ENCODE data around the gene BACH1. TPM values are rescaled to one million over a fixed set of nuclear protein-coding genes. Genes with fewer than 3 reads are reported as not detected.

Gene BACH1
- total RNA-seq, 1 donor from 2014 or later = 94.7 TPM

GRCh38 chr21:29308456-29308783 lies 9.7 kb downstream of the BACH1 start:
- no peak for ATAC-seq
- no peak for DNase-seq (ENCODE audit: low spot score)
- intact Hi-C loops (cut with DNase I) = no loop called here

GRCh38 chr21:29309703-29310102 lies 11.0 kb downstream of the BACH1 start:
- DNase-seq (ENCODE audit: low spot score) (no peak), ATAC-seq (no peak)
- intact Hi-C loops (cut with DNase I) = no loop called here

GRCh38 chr21:29311802-29312201 lies 13.1 kb downstream of the BACH1 start:
- intact Hi-C loops (cut with DNase I) = no loop called here
- ATAC-seq = no peak
- DNase-seq (ENCODE audit: low spot score) = no peak

GRCh38 chr21:29312981-29313380 lies 14.3 kb downstream of the BACH1 start:
- intact Hi-C loops (cut with DNase I) = no loop called here
- DNase-seq (ENCODE audit: low spot score) (no peak), ATAC-seq (no peak)

DNA sequence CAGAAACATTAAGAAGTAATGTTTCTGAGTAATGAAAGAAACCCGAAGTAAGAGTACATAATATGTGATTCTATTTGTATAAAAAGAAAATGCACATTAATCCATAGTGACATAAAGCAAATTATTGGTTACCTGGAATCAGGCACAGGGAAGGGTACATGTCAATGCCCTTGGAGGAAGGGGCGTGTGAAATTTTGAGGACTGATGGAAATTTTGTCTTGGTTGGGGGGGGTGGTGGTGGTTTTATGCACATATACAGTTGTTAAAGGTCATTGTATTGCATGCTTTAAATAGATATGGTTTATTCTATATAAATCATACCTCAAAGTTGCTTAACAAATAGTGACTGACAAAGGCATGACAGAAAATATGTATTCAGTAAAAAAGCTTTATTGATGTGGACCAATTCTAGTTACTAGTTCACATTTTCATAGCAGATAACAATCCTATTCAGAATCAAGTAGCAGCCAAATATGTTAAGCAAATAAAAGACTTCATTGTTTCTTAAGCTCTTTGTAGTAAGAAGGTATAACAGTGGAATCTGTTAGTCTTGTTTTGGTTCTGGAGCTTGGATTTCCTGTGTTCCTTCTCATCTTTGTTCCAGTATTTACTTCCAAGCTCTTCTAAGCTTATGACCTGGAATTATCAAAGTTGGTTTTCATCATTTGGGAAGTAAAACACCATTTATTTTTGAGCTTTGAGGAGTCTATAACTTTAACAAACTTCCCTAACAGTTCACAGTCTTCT lies 15.1 kb downstream of the BACH1 start:
- intact Hi-C loops (cut with DNase I) = no loop called here
- ATAC-seq (no peak), DNase-seq (ENCODE audit: low spot score) (no peak)

DNA sequence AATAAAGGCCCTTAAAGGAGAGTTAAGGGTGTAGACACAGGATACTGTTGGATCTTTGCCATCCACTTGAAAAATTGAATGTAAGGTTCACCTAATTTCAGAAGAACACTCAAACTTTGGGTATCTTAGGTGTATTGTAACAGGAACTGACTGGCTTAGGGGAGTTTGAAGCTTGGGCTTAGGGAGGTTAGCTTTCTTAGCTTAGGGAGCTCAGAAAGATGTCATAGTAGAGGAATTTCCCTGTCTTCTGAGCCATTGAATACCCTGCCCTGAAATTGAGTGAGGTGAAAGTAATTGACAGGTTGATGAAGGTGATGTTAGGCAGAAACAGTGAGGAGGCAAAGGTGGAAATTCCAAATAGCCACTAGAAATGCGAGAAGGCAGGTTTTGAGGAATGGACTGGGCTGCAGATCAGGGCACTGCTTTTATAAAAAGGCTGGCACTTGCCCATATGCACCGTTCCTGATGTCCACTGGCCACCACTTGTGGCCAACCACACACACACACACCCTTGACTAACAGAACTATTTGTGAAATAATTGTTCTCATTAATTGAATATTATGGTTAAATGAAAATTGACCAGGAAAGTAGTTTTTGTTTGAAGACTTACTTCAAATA lies 16.5 kb downstream of the BACH1 start:
- intact Hi-C loops (cut with DNase I) = no loop called here
- ATAC-seq = no peak
- no peak for DNase-seq (ENCODE audit: low spot score)

- no peak for ATAC-seq
- intact Hi-C loops (cut with DNase I) = no loop called here
- DNase-seq (ENCODE audit: low spot score) = no peak
Observed at GRCh38 chr21:29316029-29316742, 17.5 kb downstream of the BACH1 start.

- ATAC-seq (no peak), DNase-seq (ENCODE audit: low spot score) (no peak)
- intact Hi-C loops (cut with DNase I) = no loop called here
Observed at GRCh38 chr21:29316806-29317205, 18.1 kb downstream of the BACH1 start.

DNA sequence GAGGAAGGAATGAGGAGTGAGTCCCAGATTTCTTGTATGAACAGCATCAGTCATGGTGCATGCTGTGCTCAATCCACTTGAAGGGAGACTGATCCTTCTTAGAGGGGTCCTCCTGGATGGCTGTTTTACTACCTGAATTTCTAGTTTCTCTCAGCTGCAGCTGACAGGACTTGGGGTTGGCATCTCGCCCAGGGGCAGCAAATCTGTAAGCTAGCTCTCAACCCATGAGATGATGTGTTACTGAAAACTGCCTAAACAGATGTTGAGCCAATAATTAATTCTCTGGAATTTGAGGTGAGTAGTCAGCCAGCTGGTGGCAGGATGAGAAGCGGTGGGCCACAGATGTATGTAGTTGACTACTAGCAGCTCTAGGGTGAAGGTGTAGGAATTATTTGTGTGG lies 19.6 kb downstream of the BACH1 start:
- ATAC-seq = no peak
- DNase-seq (ENCODE audit: low spot score) = no peak
- intact Hi-C loops (cut with DNase I) = no loop called here

DNA sequence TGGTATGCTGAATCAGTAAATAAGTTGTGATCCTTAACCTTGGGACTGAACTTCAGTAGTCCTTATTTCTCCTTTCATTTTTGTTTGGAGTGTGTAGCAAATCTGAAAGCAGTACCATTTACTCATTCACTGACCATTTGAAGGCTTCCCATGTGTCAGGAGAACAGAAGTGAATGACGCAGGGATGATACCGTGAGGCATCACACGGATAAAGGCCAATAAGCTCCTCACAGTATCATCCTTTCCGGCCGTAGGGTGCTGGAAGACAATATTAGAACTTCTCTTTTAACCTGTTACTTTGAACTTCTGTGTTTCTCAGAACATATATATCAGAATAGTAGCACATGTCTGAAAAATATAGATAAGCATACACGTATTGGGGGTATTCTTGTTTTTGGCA lies 21.3 kb downstream of the BACH1 start:
- DNase-seq (ENCODE audit: low spot score) = no peak
- intact Hi-C loops (cut with DNase I) = no loop called here
- no peak for ATAC-seq

DNA sequence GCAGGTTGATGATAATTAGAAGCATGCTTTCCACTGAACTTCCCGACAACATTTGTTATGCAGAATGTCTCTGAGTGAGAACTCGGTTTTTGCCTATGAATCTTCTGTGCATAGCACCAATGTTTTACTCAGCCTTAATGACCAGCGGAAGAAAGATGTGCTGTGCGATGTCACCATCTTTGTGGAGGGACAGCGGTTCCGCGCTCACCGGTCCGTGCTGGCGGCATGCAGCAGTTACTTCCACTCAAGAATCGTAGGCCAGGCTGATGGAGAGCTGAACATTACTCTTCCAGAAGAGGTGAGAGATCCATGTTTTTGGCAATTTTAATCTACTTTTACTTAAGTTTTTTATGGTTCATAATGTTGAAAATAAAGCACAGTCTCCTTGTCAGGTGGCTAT lies 22.5 kb downstream of the BACH1 start:
- ATAC-seq = no peak
- intact Hi-C loops (cut with DNase I) = no loop called here
- DNase-seq (ENCODE audit: low spot score) = no peak

DNA sequence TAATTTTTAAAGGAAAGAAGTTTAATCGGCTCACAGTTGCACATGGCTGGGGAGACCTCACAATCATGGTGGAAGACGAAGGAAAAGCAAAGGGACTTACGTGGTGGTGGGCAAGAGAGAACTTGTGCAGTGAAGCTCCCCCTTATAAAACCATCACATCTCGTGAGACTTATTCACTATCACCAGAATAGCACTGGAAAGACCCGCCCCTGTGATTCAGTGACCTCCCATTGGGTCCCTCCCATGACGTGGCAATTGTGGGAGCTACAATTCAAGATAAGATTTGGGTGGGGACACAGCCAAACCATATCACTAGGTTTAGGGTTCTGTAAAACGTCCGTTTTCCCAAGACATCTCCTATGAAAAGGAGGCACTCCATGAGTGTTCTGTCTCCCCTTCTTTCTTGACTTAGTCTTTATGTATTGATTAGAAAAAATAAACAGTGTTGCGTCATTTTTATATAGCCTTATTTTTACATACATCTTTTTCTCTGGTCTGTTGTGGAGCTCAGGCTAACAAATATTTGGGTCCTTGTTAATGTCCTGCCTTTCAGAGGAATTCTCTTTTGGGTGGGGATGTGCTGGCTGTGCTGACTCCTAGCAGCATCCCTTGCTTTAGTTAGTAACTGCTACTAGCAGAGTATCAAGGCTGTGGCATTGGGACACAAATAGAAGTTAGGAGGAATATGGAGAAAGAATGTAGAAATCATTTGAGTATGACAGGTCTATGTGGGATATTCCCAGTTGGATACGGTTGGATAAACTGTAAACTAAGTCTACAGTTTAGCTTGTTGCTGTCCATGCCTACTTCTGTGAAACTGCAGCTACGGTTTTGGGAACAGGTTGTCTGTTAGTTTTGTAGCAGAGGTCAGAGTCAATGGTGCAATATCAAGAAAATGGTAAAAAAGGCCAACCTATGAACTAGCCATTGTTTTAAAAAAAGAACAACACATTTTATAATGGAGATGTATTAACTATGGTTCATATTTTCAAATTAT lies 23.5 kb downstream of the BACH1 start:
- DNase-seq (ENCODE audit: low spot score) = no peak
- ATAC-seq = no peak
- intact Hi-C loops (cut with DNase I) = no loop called here

DNA sequence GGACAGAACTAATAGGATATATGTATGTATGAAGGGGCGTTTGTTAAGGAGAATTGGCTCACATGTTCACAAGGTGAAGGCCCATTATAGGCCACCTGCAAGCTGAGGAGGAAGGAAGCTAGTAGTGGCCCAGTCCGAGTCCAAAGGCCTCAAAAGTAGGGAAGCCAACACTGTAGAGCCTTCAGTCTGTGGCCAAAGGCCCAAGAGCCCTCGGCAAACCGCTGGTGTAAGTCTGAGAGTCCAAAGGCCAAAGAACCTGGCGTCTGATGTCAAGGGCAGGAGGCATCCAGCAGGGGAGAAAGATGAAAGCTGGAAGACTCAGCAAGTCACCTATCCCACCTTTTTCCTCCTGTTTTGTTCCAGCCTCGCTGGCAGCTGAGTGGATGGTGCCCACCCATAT lies 24.5 kb downstream of the BACH1 start:
- intact Hi-C loops (cut with DNase I) = no loop called here
- ATAC-seq (no peak), DNase-seq (ENCODE audit: low spot score) (no peak)

DNA sequence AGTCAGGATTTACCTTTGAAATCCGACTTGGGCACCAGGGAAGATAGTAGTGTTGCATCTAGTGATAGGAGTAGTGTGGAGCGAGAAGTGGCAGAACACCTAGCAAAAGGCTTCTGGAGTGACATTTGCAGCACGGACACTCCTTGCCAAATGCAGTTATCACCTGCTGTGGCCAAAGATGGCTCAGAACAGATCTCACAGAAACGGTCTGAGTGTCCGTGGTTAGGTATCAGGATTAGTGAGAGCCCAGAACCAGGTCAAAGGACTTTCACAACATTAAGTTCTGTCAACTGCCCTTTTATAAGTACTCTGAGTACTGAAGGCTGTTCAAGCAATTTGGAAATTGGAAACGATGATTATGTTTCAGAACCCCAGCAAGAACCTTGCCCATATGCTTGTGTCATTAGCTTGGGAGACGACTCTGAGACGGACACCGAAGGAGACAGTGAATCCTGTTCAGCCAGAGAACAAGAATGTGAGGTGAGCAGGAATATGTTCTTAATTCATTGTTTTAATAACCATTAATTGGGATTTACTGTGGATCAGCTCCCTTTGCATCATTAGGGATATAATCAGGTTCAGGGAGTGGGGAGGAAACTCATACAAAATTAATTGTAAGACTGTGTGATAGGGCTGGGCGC lies 28.3 kb downstream of the BACH1 start:
- no peak for DNase-seq (ENCODE audit: low spot score)
- no peak for ATAC-seq
- intact Hi-C loops (cut with DNase I) = no loop called here

DNA sequence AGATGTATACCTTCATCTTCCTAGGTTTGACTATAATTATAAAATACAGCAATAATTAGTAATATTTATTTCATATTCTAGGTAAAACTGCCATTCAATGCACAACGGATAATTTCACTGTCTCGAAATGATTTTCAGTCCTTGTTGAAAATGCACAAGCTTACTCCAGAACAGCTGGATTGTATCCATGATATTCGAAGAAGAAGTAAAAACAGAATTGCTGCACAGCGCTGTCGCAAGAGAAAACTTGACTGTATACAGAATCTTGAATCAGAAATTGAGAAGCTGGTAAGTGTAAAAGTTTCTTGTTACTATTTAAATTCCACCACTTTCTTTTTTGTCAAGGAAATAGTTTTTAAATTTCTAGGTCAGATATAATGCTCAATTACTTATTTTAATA lies 30.7 kb downstream of the BACH1 start:
- DNase-seq (ENCODE audit: low spot score) (no peak), ATAC-seq (no peak)
- intact Hi-C loops (cut with DNase I) = no loop called here

DNA sequence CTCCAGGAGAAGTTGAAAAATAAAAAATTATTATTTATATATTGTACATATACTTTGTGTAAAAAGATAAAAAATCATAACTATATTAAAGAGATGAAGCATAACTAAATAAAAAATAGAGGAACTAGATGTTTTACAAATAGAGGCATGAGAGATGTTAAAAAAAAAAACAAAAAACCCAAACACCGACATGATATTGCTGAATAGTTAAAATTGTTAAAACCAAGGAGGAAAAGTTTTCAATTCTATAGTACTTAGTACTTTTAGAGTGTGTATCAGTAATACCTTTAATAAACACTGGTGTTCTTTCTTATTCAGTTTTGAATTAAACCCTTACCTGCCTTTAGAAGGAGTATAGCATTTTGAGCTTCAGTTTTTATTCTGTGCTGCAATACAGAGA lies 32.1 kb downstream of the BACH1 start:
- ATAC-seq = no peak
- intact Hi-C loops (cut with DNase I) = no loop called here
- no peak for DNase-seq (ENCODE audit: low spot score)

- ATAC-seq = no peak
- intact Hi-C loops (cut with DNase I) = no loop called here
- DNase-seq (ENCODE audit: low spot score) = no peak
Observed at GRCh38 chr21:29332461-29333362, 34.0 kb downstream of the BACH1 start.

GRCh38 chr21:29333406-29333805 lies 34.7 kb downstream of the BACH1 start:
- no peak for DNase-seq (ENCODE audit: low spot score)
- no peak for ATAC-seq
- intact Hi-C loops (cut with DNase I) = no loop called here
